OCI-LY3 (cell line): Measurements from ENCODE around the gene TTC28.

Experiments
- CTCF ChIP-seq: fragments of 200-600, 300-600 bp; sonication (generic); IDR thresholded peaks from 2 replicates; pipeline ENCODE4 v1.5.1; 2014; ENCODE audit warnings: antibody characterized with exemption, low read length, low read depth
- EZH2phosphoT487 ChIP-seq: fragments of 200-600 bp; shearing (Covaris generic); IDR thresholded peaks from 2 replicates; pipeline ENCODE4 v1.6.1; 2018; ENCODE audit warnings: antibody characterized with exemption, mixed run types, low read depth

- TF ChIP-seq CTCF (no peak), EZH2phosphoT487 (no peak)
These were observed 621.6 kb downstream of the TTC28 start for GRCh38 chr22:28058036-28058435.
